GM18870 (cell line): ENCODE results near the gene VEGFA.

Experiments
- ATAC-seq: cut with Tn5 transposase; IDR thresholded peaks from one replicate; pipeline ENCODE4 v1.9.1; 2021; ENCODE audit warnings: moderate library complexity; ENCODE audit not compliant: unreplicated experiment

The VEGFA gene

GRCh38 chr6:43784049-43784855 is 14.2 kb downstream of the VEGFA start:
- ATAC-seq, result no peak

DNA sequence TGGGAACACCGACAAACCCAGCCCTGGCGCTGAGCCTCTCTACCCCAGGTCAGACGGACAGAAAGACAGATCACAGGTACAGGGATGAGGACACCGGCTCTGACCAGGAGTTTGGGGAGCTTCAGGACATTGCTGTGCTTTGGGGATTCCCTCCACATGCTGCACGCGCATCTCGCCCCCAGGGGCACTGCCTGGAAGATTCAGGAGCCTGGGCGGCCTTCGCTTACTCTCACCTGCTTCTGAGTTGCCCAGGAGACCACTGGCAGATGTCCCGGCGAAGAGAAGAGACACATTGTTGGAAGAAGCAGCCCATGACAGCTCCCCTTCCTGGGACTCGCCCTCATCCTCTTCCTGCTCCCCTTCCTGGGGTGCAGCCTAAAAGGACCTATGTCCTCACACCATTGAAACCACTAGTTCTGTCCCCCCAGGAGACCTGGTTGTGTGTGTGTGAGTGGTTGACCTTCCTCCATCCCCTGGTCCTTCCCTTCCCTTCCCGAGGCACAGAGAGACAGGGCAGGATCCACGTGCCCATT is 15.3 kb downstream of the VEGFA start:
- ATAC-seq, result no peak

DNA sequence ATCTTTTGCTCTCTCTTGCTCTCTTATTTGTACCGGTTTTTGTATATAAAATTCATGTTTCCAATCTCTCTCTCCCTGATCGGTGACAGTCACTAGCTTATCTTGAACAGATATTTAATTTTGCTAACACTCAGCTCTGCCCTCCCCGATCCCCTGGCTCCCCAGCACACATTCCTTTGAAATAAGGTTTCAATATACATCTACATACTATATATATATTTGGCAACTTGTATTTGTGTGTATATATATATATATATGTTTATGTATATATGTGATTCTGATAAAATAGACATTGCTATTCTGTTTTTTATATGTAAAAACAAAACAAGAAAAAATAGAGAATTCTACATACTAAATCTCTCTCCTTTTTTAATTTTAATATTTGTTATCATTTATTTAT is 15.9 kb downstream of the VEGFA start:
- no peak for ATAC-seq

GRCh38 chr6:43786664-43787329 is 16.8 kb downstream of the VEGFA start:
- no peak for ATAC-seq

DNA sequence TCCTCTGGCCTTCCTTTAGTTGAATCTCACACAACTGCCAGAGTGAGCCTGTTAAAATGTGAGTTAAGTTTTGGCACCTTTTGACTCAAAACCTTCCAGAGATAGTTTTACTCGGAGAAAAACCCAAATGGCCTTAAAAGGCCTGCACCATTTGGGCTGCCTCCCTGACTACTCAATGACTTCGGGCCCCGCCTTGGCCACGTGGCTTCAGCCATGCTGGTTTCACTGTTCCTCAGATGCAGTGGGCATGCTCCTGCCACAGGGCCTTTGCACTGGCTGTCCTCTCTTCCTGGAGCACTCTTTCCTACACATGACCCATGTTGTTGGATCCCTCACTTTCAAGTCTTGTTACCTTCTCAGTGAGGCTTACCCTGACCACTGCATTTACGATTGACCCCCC is 18.3 kb downstream of the VEGFA start:
- no peak for ATAC-seq

GRCh38 chr6:43789447-43789846 is 19.4 kb downstream of the VEGFA start:
- no peak for ATAC-seq

- no peak for ATAC-seq
Observed at GRCh38 chr6:43790031-43790430, 20.0 kb downstream of the VEGFA start.

DNA sequence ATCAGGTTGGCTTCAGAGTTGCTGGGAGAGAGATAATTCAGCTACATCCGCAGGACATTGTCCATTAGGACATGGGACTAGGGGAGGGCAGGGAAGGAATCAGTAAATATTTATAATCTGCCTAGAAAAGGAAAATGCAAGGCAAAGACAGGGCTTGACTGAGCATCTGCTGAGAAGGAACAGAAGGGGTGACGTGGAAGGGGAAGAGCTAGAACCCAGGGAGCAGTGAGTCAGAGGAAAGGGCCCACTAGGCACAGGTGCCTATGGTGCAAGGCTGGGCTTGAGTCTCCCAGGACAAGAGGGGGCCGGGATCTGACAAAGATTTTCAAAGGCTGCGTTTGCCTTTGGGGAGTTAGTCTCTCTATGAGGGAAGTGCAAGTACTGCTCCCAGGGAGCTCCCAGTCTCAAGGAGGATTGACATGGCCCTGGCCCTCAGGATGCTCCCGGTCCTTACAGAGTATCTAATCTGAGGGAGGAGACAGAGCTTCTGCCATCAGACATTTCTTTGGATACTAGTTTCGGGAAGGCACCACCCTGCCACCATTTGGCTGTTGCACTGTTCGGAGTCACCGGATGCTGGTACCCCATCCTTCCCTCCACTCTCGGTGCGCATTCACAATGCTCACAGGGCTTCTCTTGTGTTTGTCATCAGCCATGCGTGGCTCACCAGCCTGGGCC is 21.9 kb downstream of the VEGFA start:
- ATAC-seq, result no peak

- ATAC-seq, result no peak
Observed at GRCh38 chr6:43793154-43793874, 23.3 kb downstream of the VEGFA start.

GRCh38 chr6:43793875-43794242 is 23.8 kb downstream of the VEGFA start:
- no peak for ATAC-seq

DNA sequence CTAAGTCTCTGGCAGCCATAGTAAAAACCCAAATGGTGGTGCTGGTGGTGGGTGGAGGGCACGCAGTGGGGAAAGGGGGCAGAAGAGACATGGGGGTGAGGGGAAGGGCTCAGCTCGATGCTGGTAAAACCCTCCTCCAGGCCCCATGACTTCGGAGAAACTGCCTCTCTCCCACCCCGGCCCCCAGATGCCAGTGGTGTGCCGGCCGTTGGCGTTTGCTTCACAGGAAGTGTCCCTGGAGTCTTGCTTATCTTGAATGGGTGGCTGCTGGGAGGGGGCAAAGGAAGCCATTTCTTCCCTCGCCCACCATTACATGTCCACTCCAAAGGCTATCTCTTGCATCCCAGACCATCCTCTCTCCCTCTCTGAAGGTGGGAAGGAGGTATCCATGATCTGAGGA is 25.4 kb downstream of the VEGFA start:
- no peak for ATAC-seq

DNA sequence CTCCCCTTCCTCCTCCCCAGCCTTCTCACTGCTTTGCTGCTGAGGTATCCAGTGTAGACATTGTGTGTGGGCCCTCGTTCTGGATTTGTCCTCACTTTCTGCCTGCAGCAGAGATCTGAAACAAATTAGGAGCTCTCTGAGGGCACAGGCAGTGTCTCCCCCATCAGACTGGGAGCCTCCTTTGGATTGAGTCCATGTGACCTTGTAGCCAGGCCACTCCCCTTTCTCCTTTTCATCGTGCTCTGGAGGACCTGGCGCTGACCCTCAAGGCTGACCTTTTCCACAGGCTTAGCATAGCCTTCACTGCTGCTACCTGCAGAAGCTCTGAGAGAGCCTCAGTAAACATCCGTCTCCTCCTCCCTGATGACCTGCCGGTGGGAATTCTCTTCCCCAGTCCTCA is 26.2 kb downstream of the VEGFA start:
- no peak for ATAC-seq

GRCh38 chr6:43796903-43797890 is 27.2 kb downstream of the VEGFA start:
- ATAC-seq, result no peak

GRCh38 chr6:43797919-43798318 is 27.9 kb downstream of the VEGFA start:
- no peak for ATAC-seq

DNA sequence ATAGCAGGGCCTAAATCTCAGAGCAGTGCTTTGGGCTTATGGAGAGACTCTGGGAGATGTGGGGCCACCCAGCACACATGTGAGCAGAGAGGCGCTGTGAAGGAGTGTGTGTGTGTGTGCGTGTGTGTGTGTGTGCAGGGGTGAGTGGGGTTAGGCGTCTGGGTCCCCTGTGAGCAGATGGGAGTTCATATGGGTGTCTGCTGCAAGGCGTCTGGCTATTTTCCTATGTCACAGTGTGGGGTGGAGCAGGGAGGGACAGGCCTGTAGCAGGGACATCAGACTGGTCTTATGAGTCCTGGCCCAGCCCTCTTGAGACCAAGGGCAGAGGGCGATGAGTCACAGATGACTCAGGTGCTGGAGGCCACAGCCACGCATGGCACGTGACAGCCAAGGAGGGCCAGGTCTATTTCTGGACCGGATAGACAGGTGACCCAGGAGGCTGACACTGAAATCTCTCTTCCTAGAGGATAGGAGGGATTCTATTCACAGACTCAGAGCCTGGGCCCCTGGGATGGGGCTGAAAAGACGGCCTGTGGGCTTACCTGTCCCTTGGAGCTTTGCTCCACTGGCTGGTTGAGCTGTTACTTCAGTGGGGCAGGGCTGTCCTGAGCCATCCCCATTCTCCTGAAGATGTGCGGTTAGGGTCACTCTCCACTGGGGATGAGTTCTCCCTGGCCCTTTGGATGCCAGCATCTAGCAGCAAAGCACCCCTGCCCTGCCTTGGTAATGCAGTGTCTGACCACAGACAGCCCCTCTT is 28.9 kb downstream of the VEGFA start:
- no peak for ATAC-seq

GRCh38 chr6:43799551-43800297 is 29.7 kb downstream of the VEGFA start:
- ATAC-seq, result no peak

- ATAC-seq, result no peak
Observed at GRCh38 chr6:43800298-43800623, 30.2 kb downstream of the VEGFA start.

- no peak for ATAC-seq
Observed at GRCh38 chr6:43800746-43801494, 30.9 kb downstream of the VEGFA start.
